Right atrium auricular region (tissue), 2 donors: ENCODE results near the gene CCNY. TPM values are rescaled to one million over a fixed set of nuclear protein-coding genes. Genes with fewer than 3 reads are reported as not detected.

ENCODE experiments used
- DNase-seq: peaks from one replicate; pipeline ENCODE4 v3.0.0-alpha.2; 2019; ENCODE audit warnings: low spot score
- H3K27ac ChIP-seq, 2 donors: fragments of 200-600 bp; sonication (generic); 1 replicate in 1 of 2; 2 replicates in 1 of 2; pipeline ENCODE4 v1.5.1; 2016 to 2019
- H3K27me3 ChIP-seq, 2 donors: fragments of 200-600 bp; sonication (generic); one replicate each; pipeline versions ENCODE4 v1.5.1 to v1.6.0; 2017 to 2019
- H3K36me3 ChIP-seq: fragments of 200-600 bp; sonication (generic); one replicate; pipeline ENCODE4 v1.5.1; 2016
- H3K4me1 ChIP-seq, 2 donors: fragments of 200-600 bp; sonication (generic); one replicate each; pipeline versions ENCODE4 v1.5.1 to v1.6.0; 2017 to 2019
- H3K4me3 ChIP-seq, 2 donors: fragments of 200-600 bp; sonication (generic); 1 replicate in 1 of 2; 2 replicates in 1 of 2; pipeline ENCODE4 v1.5.1; 2017 to 2019; ENCODE audit warnings: mild to moderate bottlenecking in 1 of 2, moderate library complexity in 1 of 2
- H3K9me3 ChIP-seq, 2 donors: fragments of 200-600 bp; sonication (generic); one replicate each; pipeline ENCODE4 v1.5.1; 2019
- total RNA-seq, 2 donors: library from RNA; depleted of rRNA; stranded (reverse); fragments of >200 nt; gene quantifications; one replicate each; pipeline ENCODE4 v1.1.0, GENCODE V29; 2016
- TF ChIP-seq, protein P1 (sequence below), 2 donors: fragments of 200-600 bp; sonication (generic); IDR thresholded peaks; one replicate each; pipeline ENCODE4 v1.5.1; 2019; ENCODE audit warnings: antibody characterized with exemption in 2 of 2

CCNY gene
- total RNA-seq, 2 donors from 2014 or later = 35.6 to 58.1 TPM

DNA sequence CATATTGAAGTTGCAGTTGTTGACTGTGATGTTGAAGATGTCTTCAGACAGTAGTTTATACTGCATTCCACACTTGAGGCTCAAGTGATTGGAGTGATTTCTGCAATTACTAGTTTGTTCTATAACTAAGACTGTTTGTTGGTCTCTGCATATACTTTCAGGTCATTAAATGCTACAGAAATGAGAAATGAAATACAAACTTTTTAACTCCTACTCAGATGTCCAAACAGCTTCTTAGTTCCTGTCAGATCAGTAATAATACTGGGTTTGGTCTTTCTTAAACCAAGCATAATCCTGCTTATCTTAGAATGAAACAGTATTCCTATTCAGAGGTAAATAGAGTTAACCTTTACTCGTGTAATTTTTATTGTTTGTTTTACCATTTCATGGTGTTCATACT, 115.9 kb downstream of the CCNY start:
- H3K4me3 ChIP-seq = no peak overlapping the region

GRCh38 chr10:35452847-35453246, 116.5 kb downstream of the CCNY start:
- Histone ChIP-seq H3K36me3 (no peaks in the 10 kb centered on the region), H3K4me1 (peaks cover 0 to 81% of the 10 kb centered on the region in 2 donors), H3K27ac (peak overlapping the region; percentile 3 to 80), H3K9me3 (no peaks in the 10 kb centered on the region), H3K27me3 (no peaks in the 10 kb centered on the region), H3K4me3 (no peak overlapping the region)
- no peak for DNase-seq
- TF ChIP-seq, protein P1, sequence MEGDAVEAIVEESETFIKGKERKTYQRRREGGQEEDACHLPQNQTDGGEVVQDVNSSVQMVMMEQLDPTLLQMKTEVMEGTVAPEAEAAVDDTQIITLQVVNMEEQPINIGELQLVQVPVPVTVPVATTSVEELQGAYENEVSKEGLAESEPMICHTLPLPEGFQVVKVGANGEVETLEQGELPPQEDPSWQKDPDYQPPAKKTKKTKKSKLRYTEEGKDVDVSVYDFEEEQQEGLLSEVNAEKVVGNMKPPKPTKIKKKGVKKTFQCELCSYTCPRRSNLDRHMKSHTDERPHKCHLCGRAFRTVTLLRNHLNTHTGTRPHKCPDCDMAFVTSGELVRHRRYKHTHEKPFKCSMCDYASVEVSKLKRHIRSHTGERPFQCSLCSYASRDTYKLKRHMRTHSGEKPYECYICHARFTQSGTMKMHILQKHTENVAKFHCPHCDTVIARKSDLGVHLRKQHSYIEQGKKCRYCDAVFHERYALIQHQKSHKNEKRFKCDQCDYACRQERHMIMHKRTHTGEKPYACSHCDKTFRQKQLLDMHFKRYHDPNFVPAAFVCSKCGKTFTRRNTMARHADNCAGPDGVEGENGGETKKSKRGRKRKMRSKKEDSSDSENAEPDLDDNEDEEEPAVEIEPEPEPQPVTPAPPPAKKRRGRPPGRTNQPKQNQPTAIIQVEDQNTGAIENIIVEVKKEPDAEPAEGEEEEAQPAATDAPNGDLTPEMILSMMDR (IDR thresholded peaks at IDR 0.05) = no peak

More for the DNA sequence above, 115.9 kb downstream of the CCNY start:
- Histone ChIP-seq H3K27ac (peak overlapping the region; percentile 77 to 80), H3K36me3 (no peaks in the 10 kb centered on the region), H3K4me1 (peaks cover 0 to 84% of the 10 kb centered on the region in 2 donors), H3K9me3 (no peaks in the 10 kb centered on the region), H3K27me3 (no peaks in the 10 kb centered on the region)
- TF ChIP-seq, protein P1 (IDR thresholded peaks at IDR 0.05) = no peak
- no peak for DNase-seq

- no peaks in the 10 kb centered on the region for H3K36me3 ChIP-seq
- peak overlapping the region; percentile 37 to 80 for H3K27ac ChIP-seq
- TF ChIP-seq, protein P1 (IDR thresholded peaks at IDR 0.05) = no peak
- H3K4me1 ChIP-seq = peaks cover 0 to 81% of the 10 kb centered on the region in 2 donors
- no peaks in the 10 kb centered on the region for H3K9me3 ChIP-seq
- DNase-seq = no peak
- H3K27me3 ChIP-seq = no peaks in the 10 kb centered on the region
- H3K4me3 ChIP-seq = no peak overlapping the region
These were observed 117.7 kb downstream of the CCNY start for GRCh38 chr10:35453855-35454532.

- no peak overlapping the region for H3K4me3 ChIP-seq
- H3K4me1 ChIP-seq = peaks cover 0 to 79% of the 10 kb centered on the region in 2 donors
- no peaks in the 10 kb centered on the region for H3K27me3 ChIP-seq
- no peaks in the 10 kb centered on the region for H3K36me3 ChIP-seq
- no peak overlapping the region for H3K27ac ChIP-seq
- H3K9me3 ChIP-seq = no peaks in the 10 kb centered on the region
- TF ChIP-seq, protein P1 (IDR thresholded peaks at IDR 0.05) = no peak
- no peak for DNase-seq
These were observed 119.9 kb downstream of the CCNY start for GRCh38 chr10:35456153-35456720.

- TF ChIP-seq, protein P1 (IDR thresholded peaks at IDR 0.05) = no peak
- DNase-seq = no peak
- Histone ChIP-seq H3K4me3 (no peak overlapping the region), H3K27ac (no peak overlapping the region), H3K36me3 (no peaks in the 10 kb centered on the region), H3K4me1 (peaks cover 0 to 79% of the 10 kb centered on the region in 2 donors), H3K9me3 (no peaks in the 10 kb centered on the region), H3K27me3 (no peaks in the 10 kb centered on the region)
These were observed 120.5 kb downstream of the CCNY start for GRCh38 chr10:35456784-35457183.
